K562 (cell line): ENCODE data around the gene PDCD11.

Source experiments
- CBX5 ChIP-seq: IDR thresholded peaks from 2 replicates; pipeline ENCODE4 v1.6.1; 2014; ENCODE audit warnings: low read depth, borderline replicate concordance
- CHD2 ChIP-seq: IDR thresholded peaks from 2 replicates; pipeline ENCODE4 v1.6.1; 2011; ENCODE audit warnings: low read depth, low read length
- CTCF ChIP-seq, 3 experiments: IDR thresholded peaks in 2 of 3; conservative IDR thresholded peaks in 1 of 3; 2 replicates each; pipeline ENCODE4 v1.5.1; 2011 to 2012; ENCODE audit warnings: low read length in 3 of 3, mild to moderate bottlenecking in 3 of 3, control low read depth in 2 of 3, improper control_type of control experiment in 1 of 3, inconsistent platforms in 1 of 3, low read depth in 1 of 3, mixed read lengths in 1 of 3, moderate library complexity in 1 of 3; ENCODE audit not compliant: insufficient read depth in 2 of 3
- HDGF ChIP-seq: fragments of 450-650 bp; IDR thresholded peaks from 2 replicates; pipeline ENCODE4 v1.6.1; 2016
- POLR2A ChIP-seq: fragments of 450-650 bp; conservative IDR thresholded peaks from 2 replicates; pipeline ENCODE4 v1.6.1; 2016
- SIN3A ChIP-seq, 2 experiments: fragments of 150-350 bp in 1 of 2; IDR thresholded peaks; 2 replicates each; pipeline ENCODE4 v1.6.1; 2011 to 2016; ENCODE audit warnings: borderline replicate concordance in 2 of 2, low read depth in 2 of 2, low read length in 2 of 2, mild to moderate bottlenecking in 2 of 2, moderate library complexity in 2 of 2; ENCODE audit not compliant: control insufficient read depth in 1 of 2
- ZBED1 ChIP-seq: IDR thresholded peaks from 2 replicates; pipeline ENCODE4 v1.6.1; 2014
- ZBTB33 ChIP-seq: sonication (generic); formaldehyde crosslinking; IDR thresholded peaks from 2 replicates; pipeline ENCODE4 v1.8.1; 2023; ENCODE audit warnings: mild to moderate bottlenecking, missing genetic modification reagents
- ZNF121 ChIP-seq: sonication (generic); formaldehyde crosslinking; conservative IDR thresholded peaks from 2 replicates; pipeline ENCODE4 v1.8.0; 2022; ENCODE audit warnings: missing genetic modification reagents
- ZNF274 ChIP-seq: IDR thresholded peaks from 2 replicates; pipeline ENCODE4 v1.6.1; 2011; ENCODE audit warnings: low read depth, mild to moderate bottlenecking, low read length, moderate library complexity, borderline replicate concordance
- TF ChIP-seq, protein P1 (sequence below): IDR thresholded peaks from 3 replicates; pipeline ENCODE4 v1.6.1; 2011; ENCODE audit warnings: borderline replicate concordance, mild to moderate bottlenecking; ENCODE audit not compliant: insufficient read length, insufficient read depth

DNA sequence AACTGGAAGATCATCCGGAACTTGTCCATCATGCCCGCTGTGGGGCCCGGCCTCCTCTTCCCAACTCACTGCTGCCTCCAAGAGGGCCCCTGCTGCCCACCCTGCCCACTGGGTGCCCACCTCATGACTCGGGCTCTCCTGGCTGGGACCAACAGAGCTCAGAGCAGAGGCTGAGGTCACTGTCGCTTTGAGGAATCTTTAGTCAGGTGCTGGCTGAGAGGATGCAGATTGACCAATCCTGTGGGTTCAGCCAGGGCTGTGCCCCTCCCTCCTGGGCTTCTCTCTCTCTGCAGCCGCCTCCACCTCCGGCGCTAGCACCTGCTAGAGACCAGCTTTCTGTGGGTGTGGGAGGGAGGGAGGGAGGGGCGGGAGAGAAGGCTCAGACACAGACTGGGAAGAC is 62.3 kb downstream of the PDCD11 start, which contains the start of gene CALHM1:
- TF ChIP-seq ZNF121 (no peak), CBX5 (no peak), POLR2A (no peak), CTCF (IDR thresholded peaks at IDR 0.05 in 2 of 3, conservative IDR thresholded peaks at IDR 0.05 in 1 of 3; ENCODE audit: insufficient read depth in 2 of 3, low read depth in 1 of 3, low read length in 3 of 3) (no peak), ZNF274 (no peak), HDGF (no peak), SIN3A (IDR thresholded peaks at IDR 0.05; ENCODE audit: borderline replicate concordance in 2 of 2, control insufficient read depth in 1 of 2, low read depth in 2 of 2, low read length in 2 of 2) (no peak), ZBED1 (no peak), CHD2 (no peak), ZBTB33 (CRISPR knock-in tag) (no peak)
- TF ChIP-seq, protein P1, sequence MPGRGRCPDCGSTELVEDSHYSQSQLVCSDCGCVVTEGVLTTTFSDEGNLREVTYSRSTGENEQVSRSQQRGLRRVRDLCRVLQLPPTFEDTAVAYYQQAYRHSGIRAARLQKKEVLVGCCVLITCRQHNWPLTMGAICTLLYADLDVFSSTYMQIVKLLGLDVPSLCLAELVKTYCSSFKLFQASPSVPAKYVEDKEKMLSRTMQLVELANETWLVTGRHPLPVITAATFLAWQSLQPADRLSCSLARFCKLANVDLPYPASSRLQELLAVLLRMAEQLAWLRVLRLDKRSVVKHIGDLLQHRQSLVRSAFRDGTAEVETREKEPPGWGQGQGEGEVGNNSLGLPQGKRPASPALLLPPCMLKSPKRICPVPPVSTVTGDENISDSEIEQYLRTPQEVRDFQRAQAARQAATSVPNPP: no peak
